ENCODE data around the gene CDC42SE2.

DNA sequence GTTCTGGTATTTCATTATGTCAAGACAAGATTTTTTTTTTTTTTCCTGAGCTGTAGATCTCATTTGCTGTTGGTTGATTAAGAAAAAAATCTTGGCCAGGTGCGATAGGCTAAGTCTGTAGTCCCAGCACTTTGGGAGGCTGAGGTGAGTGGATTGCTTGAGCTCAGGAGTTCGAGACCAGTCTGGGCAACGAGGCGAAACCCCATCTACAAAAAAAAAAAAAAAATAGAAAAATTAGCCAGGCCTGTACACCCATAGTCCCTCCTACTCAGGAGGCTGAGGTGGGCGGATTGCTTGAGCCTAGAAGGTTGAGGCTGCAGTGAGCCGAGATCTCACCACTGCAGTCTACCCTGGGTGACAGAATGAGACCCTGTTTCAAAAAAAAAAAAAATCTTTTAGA is 12.2 kb downstream of the CDC42SE2 start:
- TF ChIP-seq, protein P1, sequence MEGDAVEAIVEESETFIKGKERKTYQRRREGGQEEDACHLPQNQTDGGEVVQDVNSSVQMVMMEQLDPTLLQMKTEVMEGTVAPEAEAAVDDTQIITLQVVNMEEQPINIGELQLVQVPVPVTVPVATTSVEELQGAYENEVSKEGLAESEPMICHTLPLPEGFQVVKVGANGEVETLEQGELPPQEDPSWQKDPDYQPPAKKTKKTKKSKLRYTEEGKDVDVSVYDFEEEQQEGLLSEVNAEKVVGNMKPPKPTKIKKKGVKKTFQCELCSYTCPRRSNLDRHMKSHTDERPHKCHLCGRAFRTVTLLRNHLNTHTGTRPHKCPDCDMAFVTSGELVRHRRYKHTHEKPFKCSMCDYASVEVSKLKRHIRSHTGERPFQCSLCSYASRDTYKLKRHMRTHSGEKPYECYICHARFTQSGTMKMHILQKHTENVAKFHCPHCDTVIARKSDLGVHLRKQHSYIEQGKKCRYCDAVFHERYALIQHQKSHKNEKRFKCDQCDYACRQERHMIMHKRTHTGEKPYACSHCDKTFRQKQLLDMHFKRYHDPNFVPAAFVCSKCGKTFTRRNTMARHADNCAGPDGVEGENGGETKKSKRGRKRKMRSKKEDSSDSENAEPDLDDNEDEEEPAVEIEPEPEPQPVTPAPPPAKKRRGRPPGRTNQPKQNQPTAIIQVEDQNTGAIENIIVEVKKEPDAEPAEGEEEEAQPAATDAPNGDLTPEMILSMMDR (IDR thresholded peaks at IDR 0.05), result no peak
- no peak for TF ChIP-seq POLR2A (IDR thresholded peaks at IDR 0.05)

All from esophagus squamous epithelium (tissue), 4 donors.